NCI-H2029 (cell line): ENCODE measurements around the gene FIGNL2.

Experiments
- DNase-seq: peaks from one replicate; lab custom pipeline; 2025; lab: John Stamatoyannopoulos, UW

The FIGNL2 gene

GRCh38 chr12:51773145-51773869, 75.2 kb downstream of the FIGNL2 start:
- DNase-seq = no peak

GRCh38 chr12:51771008-51771407, 77.5 kb downstream of the FIGNL2 start:
- no peak for DNase-seq
